Measurements from ENCODE around the gene SCN5A. TPM values are rescaled to one million over a fixed set of nuclear protein-coding genes. Genes with fewer than 3 reads are reported as not detected.

The SCN5A gene
- total and polyA plus RNA-seq, 2 experiments from 2014 or later = 0.97 to 1.3 TPM

DNA sequence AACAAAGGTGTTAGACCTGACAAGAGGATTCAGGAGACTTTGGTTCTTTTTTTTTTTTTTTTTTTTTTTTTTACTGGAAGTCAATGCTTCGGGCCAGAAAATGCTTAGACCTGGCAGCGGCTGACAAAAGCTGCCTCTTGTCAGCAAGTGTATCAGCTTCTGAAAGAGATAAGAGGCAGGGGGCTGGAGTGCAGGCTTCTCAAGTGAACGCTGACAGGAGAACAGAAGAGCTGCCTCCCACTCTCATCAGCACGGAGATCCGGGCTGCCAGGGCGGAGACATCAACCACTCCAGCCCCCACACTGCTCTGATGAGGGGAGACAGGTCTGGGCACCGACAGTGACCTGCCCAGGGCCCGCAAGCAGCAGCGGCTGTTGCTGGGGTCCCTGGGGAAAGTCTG, 9.4 kb upstream of the SCN5A start:
- Histone ChIP-seq H3K27ac (no peak overlapping the region), H3K79me2 (no peaks in the 10 kb centered on the region), H3K4me3 (no peak overlapping the region), H4K20me1 (ENCODE audit: insufficient read depth, poor library complexity, severe bottlenecking) (no peaks in the 10 kb centered on the region), H3K4me1 (ENCODE audit: insufficient read depth) (no peaks in the 10 kb centered on the region), H3K9me2 (replicated peaks; ENCODE audit: insufficient read depth) (no peaks in the 10 kb centered on the region), H3K27me3 (peaks cover 28% of the 10 kb centered on the region), H3K9me3 (ENCODE audit: low read depth) (peaks cover 4% of the 10 kb centered on the region), H3K4me2 (no peak overlapping the region), H2AFZ (no peak overlapping the region), H3K36me3 (replicated peaks; ENCODE audit: insufficient read depth, low read depth) (no peaks in the 10 kb centered on the region)
- DNase-seq (ENCODE audit: low spot score) = no peak
- WGBS (ENCODE audit: low lambda C conversion rate, missing lambda C conversion rate) = 24% methylated on average over 9 of the region's 9 CpGs
- TF ChIP-seq EZH2 (IDR thresholded peaks at IDR 0.05; ENCODE audit: borderline replicate concordance) (no peak), EZH2phosphoT487 (IDR thresholded peaks at IDR 0.05; ENCODE audit: low read depth, severe bottlenecking, unreplicated experiment) (no peak)
- TF ChIP-seq, protein P1, sequence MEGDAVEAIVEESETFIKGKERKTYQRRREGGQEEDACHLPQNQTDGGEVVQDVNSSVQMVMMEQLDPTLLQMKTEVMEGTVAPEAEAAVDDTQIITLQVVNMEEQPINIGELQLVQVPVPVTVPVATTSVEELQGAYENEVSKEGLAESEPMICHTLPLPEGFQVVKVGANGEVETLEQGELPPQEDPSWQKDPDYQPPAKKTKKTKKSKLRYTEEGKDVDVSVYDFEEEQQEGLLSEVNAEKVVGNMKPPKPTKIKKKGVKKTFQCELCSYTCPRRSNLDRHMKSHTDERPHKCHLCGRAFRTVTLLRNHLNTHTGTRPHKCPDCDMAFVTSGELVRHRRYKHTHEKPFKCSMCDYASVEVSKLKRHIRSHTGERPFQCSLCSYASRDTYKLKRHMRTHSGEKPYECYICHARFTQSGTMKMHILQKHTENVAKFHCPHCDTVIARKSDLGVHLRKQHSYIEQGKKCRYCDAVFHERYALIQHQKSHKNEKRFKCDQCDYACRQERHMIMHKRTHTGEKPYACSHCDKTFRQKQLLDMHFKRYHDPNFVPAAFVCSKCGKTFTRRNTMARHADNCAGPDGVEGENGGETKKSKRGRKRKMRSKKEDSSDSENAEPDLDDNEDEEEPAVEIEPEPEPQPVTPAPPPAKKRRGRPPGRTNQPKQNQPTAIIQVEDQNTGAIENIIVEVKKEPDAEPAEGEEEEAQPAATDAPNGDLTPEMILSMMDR (IDR thresholded peaks at IDR 0.05; ENCODE audit: poor library complexity) = no peak

DNA sequence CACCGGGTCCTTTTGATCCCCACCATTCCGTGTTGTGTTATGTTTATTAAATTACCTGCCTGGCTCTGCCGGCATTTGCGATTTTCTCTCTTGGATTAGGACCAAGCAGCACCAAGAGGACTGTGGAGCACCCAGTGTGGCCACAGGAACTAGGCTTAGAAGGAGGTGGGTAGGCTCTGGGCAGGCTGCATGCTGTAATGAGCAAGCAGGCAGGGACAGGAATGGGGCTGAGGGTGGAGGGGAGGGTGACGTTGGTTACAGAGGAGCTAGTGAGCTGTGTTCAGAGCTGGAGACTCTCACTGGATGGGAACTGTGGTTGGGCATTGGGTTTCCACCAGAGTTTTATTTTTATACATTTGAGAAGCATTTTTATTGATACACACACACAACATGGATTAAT, 7.9 kb upstream of the SCN5A start:
- 67% methylated on average over 5 of the region's 5 CpGs for WGBS (ENCODE audit: low lambda C conversion rate, missing lambda C conversion rate)
- no peaks in the 10 kb centered on the region for H3K36me3 ChIP-seq (replicated peaks; ENCODE audit: insufficient read depth, low read depth)
- no peaks in the 10 kb centered on the region for H3K9me2 ChIP-seq (replicated peaks; ENCODE audit: insufficient read depth)
- peaks cover 32% of the 10 kb centered on the region for H3K27me3 ChIP-seq
- no peak overlapping the region for H3K4me3 ChIP-seq
- peak; percentile 2 for DNase-seq (ENCODE audit: low spot score)
- H3K79me2 ChIP-seq = no peaks in the 10 kb centered on the region
- no peaks in the 10 kb centered on the region for H4K20me1 ChIP-seq (ENCODE audit: insufficient read depth, poor library complexity, severe bottlenecking)
- no peak overlapping the region for H2AFZ ChIP-seq
- TF ChIP-seq EZH2phosphoT487 (IDR thresholded peaks at IDR 0.05; ENCODE audit: low read depth, severe bottlenecking, unreplicated experiment) = no peak
- TF ChIP-seq EZH2 (IDR thresholded peaks at IDR 0.05; ENCODE audit: borderline replicate concordance) = no peak
- TF ChIP-seq, protein P1 (IDR thresholded peaks at IDR 0.05; ENCODE audit: poor library complexity) = no peak
- H3K4me2 ChIP-seq = no peak overlapping the region
- H3K27ac ChIP-seq = no peak overlapping the region
- no peaks in the 10 kb centered on the region for H3K9me3 ChIP-seq (ENCODE audit: low read depth)
- no peaks in the 10 kb centered on the region for H3K4me1 ChIP-seq (ENCODE audit: insufficient read depth)

DNA sequence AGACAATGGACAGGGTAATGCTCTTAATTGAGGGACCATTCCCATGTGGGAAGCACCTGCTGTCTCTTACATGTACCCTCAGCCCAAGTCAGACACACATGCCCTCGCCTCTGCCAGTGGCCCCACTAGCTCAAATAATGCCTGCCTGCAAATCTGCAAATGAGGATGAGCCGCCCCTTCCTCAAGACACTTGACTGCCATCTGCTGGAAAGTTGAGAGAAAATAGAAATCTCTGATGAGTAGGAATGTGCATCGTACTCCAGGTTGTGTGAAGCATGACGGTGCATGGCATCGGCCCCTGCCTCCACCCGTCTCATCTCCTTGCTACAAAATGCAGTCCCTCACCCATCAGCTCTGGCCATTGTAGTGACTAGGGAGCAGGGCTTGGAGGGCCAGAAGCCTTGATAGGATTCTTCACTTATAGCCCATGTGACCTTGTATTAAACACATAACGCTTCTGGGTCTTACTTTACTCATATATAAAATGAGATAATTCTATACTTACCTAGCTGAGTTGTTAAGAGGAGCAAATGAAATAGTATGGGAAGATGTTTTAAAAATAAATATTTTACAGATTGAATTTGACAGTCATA, 6.3 kb upstream of the SCN5A start:
- Histone ChIP-seq H4K20me1 (ENCODE audit: insufficient read depth, poor library complexity, severe bottlenecking) (no peaks in the 10 kb centered on the region), H3K4me3 (no peak overlapping the region), H3K4me2 (no peak overlapping the region), H3K4me1 (ENCODE audit: insufficient read depth) (peaks cover 4% of the 10 kb centered on the region), H3K27me3 (peaks cover 37% of the 10 kb centered on the region), H3K27ac (no peak overlapping the region), H3K9me3 (ENCODE audit: low read depth) (no peaks in the 10 kb centered on the region), H3K36me3 (replicated peaks; ENCODE audit: insufficient read depth, low read depth) (no peaks in the 10 kb centered on the region), H3K9me2 (replicated peaks; ENCODE audit: insufficient read depth) (no peaks in the 10 kb centered on the region), H3K79me2 (no peaks in the 10 kb centered on the region), H2AFZ (no peak overlapping the region)
- DNase-seq (ENCODE audit: low spot score) = peak; percentile 62
- WGBS (ENCODE audit: low lambda C conversion rate, missing lambda C conversion rate) = 26% methylated on average over 7 of the region's 7 CpGs
- TF ChIP-seq, protein P1 (IDR thresholded peaks at IDR 0.05; ENCODE audit: poor library complexity) = peak; percentile 63
- no peak for TF ChIP-seq EZH2phosphoT487 (IDR thresholded peaks at IDR 0.05; ENCODE audit: low read depth, severe bottlenecking, unreplicated experiment)

Measured in hepatocyte (in vitro differentiated cells).